ENCODE data around the gene SRP14.

Gene SRP14

DNA sequence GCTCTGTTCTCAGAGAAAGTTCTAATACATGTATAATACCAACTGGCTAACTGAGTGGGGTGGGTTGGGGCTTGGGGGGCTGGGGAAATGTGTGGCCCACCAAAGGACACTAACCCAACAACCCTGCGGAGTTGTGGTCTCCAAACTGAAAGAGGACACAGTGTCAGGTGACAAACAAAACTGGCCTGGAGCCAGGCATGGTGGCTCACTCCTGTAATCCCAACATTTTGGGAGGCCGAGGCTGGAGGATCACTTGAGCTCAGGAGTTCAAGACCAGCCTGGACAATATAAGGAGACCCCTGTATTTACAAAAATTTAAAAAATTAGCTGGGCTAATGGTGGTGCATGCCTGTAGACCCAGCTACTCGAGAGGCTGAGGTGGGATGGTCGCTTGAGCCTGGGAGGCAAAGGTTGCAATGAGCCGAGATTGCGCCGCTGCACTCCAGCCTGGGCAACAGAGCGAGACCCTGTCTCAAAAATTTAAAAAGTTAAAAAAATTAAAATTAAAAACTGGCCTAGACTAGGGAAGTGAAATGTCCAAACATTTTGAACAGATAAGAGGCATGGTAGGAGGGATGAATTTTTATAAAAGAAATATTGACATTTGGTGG, 31.7 kb upstream of the SRP14 start:
- TF ChIP-seq GATA3 (IDR thresholded peaks at IDR 0.05; ENCODE audit: low read depth, low read length) (no peak), GATA2 (IDR thresholded peaks at IDR 0.05; ENCODE audit: low read depth, low read length) (no peak)

DNA sequence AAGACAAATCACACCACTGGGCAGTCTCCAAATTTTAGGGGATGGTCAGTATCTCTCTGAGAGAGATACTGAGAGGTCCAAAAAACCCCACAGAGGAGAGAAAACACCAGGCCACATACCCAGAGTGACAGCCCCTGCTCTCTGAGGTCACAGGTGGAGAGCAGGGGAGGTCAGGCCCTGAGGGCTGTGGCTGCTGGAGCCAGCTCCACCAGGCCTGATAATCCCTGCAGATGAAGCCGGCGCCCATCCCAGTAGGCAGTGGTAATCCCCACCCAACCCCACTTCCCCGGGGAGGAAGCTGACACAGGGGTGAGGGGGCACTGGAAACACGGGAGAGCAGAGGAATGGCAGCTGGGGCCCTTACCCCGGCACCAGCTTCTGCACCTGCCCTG, 31.2 kb upstream of the SRP14 start:
- TF ChIP-seq GATA3 (IDR thresholded peaks at IDR 0.05; ENCODE audit: low read depth, low read length) (no peak), GATA2 (IDR thresholded peaks at IDR 0.05; ENCODE audit: low read depth, low read length) (no peak)

DNA sequence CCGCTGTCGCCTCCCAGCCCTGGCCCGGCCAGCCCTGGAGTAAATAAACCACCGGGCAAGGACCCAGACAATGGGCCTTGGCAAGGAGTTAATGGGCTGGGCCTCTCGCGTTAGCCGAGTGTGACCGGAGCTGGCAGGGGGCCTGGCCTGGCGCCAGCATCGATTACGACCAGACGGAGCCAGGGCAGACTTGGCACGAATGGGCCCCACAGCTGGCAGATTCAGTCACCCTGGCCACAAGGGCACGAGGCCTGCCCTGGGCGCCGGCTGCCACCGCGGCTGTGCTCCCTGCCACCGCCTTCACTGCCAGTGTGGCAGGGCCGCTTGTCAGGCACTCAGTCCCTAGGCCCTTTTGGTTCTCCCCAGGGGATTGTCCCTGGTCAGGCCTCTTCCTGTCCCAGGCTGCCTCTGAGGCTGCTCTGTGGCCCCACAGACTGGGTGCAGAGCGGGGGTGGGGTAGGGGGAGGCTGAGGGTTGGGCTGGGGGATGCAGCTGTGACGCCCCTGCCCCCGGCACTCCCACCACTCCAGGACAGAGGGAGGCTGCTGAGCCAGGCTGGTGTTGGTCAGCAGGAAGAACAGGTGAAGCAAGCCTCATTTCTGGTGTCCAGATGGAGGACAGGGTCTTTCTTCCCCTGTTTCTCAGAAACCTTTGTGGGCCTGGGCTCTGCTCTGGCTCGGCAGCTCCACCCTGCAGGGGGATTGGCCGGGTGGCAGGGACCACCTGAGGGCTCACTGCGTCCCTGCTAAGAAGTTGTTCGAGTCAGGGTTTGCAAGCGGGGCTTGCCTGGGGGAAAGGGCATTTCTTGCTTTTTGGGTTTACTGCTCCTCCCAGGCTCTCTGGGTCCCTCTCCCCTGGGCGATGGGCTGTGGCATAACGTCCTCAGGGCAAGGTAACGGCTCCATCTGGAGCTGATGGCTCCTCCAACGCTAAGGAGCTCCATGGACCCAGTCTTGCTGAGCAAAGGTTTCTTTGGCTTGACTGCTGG, 30.5 kb upstream of the SRP14 start:
- TF ChIP-seq GATA2 (IDR thresholded peaks at IDR 0.05; ENCODE audit: low read depth, low read length): peak; percentile 55; the same call in 1 of the 2 replicates
- no peak for TF ChIP-seq GATA3 (IDR thresholded peaks at IDR 0.05; ENCODE audit: low read depth, low read length)

- no peak for TF ChIP-seq GATA3 (IDR thresholded peaks at IDR 0.05; ENCODE audit: low read depth, low read length)
- no peak for TF ChIP-seq GATA2 (IDR thresholded peaks at IDR 0.05; ENCODE audit: low read depth, low read length)
These were observed 29.1 kb upstream of the SRP14 start for GRCh38 chr15:40067921-40068624.

DNA sequence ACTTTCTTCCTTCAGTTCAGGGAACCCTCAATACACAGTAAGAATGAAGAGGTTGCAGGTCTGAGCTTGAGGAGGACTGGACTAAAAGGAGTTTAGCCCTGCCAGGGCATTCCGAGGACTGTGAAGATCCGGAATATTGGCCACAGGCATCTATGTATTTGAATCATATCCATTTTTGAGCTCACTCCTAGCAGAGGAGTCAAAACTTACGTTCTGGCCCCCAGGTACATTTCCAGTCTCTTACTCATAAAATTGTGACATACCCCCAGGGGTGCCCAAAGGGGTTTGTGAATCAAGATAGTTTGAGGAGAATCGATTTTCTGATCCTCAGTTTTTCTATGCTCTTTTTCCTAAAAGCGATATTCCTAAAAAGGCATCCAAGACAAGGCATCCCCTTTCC, 27.6 kb upstream of the SRP14 start:
- no peak for TF ChIP-seq GATA2 (IDR thresholded peaks at IDR 0.05; ENCODE audit: low read depth, low read length)
- TF ChIP-seq GATA3 (IDR thresholded peaks at IDR 0.05; ENCODE audit: low read depth, low read length): no peak

GRCh38 chr15:40065166-40065565, 26.2 kb upstream of the SRP14 start:
- TF ChIP-seq GATA2 (IDR thresholded peaks at IDR 0.05; ENCODE audit: low read depth, low read length): no peak
- no peak for TF ChIP-seq GATA3 (IDR thresholded peaks at IDR 0.05; ENCODE audit: low read depth, low read length)

DNA sequence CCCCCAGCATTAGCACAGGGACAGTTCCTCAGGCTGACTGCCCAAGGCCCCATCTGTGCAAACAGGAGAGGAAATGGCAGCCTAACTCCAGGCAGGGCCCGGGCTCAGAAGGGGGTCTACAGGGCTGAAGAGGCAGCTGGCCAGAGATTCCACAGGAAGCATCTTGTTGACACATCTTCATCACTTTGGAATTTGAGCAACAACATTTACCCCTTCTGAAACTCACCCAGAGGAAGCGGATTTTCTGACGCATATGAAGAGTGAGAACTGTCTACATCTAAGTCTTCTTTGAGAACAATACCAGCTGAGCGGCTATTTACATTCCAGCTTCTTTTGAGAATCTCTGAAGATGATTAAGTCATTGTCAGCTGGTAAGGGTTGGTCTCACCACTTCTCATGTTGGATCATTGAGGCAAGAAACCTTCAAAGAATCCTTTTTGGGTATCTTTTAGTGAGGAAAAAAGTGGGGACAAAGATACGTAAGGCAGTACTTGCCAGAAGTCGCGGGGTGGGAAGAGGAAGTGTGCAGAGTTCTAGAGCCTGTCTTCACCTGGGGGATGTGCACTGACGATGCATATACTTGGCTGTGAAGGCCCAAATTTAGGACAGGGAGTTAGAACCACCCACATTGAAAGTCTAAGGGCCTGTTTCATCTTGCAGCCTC, 25.4 kb upstream of the SRP14 start:
- no peak for TF ChIP-seq GATA3 (IDR thresholded peaks at IDR 0.05; ENCODE audit: low read depth, low read length)
- TF ChIP-seq GATA2 (IDR thresholded peaks at IDR 0.05; ENCODE audit: low read depth, low read length): no peak

DNA sequence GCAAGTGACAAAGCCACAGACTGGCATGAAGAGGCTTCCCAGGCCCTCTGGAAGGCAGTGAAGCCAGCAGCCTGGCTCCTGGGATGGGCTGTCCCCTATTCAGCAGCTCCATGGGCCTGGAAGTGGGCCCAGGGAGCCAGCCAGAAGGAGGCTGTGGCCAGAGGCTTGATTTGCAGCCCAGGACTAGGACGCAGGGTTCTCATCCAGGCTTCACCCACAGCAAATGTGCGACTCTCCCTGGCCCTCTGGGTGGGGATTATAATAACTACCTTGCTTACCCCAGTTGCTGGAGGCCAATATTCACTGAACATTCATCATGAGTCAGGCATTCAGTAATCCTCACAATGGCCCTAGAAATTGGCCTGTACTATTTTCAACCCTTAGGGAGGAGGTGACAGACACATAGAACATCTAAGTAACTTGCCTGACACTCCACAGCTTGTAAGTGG, 24.6 kb upstream of the SRP14 start:
- TF ChIP-seq GATA2 (IDR thresholded peaks at IDR 0.05; ENCODE audit: low read depth, low read length): no peak
- TF ChIP-seq GATA3 (IDR thresholded peaks at IDR 0.05; ENCODE audit: low read depth, low read length): no peak

GRCh38 chr15:40062816-40063562, 24.0 kb upstream of the SRP14 start:
- TF ChIP-seq GATA2 (IDR thresholded peaks at IDR 0.05; ENCODE audit: low read depth, low read length) (no peak), GATA3 (IDR thresholded peaks at IDR 0.05; ENCODE audit: low read depth, low read length) (no peak)

DNA sequence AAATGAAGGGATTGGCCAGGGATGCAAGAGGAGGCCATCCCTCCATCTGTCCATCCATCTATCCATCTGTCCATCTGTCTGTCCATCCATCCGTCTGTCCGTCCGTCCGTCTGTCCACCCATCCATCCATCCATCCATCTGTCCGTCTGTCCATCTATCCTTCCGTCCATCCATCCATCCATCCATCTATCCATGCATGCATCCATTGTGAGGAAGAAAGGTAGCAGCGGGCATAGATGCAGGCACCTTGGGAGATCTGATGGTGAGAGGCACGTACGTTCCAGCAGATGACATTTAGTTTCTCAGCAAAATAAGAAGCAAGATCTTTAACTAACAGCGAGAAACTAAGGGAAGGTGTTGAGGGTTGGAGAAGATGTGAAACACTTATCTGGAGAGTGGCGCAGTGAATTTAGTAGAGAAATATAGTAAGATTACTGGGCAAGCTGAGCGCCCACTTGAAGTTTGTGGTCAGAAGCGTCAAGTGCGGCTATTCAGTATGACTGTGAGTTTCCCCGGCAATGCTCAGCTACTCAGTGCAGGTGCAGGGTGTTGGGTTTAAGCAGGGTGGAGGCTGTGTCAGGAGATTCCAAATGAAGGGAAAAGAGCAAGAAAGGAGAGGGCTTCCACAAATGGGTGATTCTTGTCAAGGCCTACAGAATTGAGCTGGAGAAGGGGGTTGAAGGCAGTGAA, 22.4 kb upstream of the SRP14 start:
- no peak for TF ChIP-seq GATA2 (IDR thresholded peaks at IDR 0.05; ENCODE audit: low read depth, low read length)
- TF ChIP-seq GATA3 (IDR thresholded peaks at IDR 0.05; ENCODE audit: low read depth, low read length): no peak

- TF ChIP-seq GATA2 (IDR thresholded peaks at IDR 0.05; ENCODE audit: low read depth, low read length): no peak
- TF ChIP-seq GATA3 (IDR thresholded peaks at IDR 0.05; ENCODE audit: low read depth, low read length): no peak
These were observed 21.4 kb upstream of the SRP14 start for GRCh38 chr15:40060236-40060961.

- no peak for TF ChIP-seq GATA3 (IDR thresholded peaks at IDR 0.05; ENCODE audit: low read depth, low read length)
- TF ChIP-seq GATA2 (IDR thresholded peaks at IDR 0.05; ENCODE audit: low read depth, low read length): no peak
These were observed 20.8 kb upstream of the SRP14 start for GRCh38 chr15:40059821-40060220.

Data from SH-SY5Y (cell line).